ENCODE measurements around the gene PRRT2. TPM values are rescaled to one million over a fixed set of nuclear protein-coding genes. Genes with fewer than 3 reads are reported as not detected.

PRRT2 gene
- total and polyA plus RNA-seq, 10 of the 15 experiments (the other 5 are each of a cell fraction or from before 2014, with no cell fraction given): 0.08 to 0.49 (median 0.12) TPM; not detected in 4

DNA sequence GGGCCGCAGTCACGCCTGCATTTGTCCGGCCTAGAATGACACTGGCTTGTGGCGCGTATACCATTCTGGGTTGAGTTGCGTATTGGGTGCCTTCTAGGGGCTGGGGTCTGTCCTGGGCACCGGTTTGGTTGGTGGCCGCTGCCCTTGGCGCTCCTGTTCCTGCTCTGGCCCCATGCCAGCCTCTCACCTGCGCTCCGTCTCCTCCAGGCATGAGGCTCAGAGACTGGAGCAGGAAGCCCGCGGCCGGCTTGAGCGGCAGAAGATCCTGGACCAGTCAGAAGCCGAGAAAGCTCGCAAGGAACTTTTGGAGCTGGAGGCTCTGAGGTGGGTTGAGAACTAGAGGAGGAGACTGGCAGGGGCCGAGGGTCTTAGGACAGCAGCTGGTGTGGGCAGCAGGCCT lies 33.7 kb downstream of the PRRT2 start:
- ChIA-PET CTCF (interaction anchor here (1.0 to 4.6 kb wide), 2 partner anchors 19 to 186 kb away, joined by 3 to 55 read pairs; no protein-coding TSS in a partner anchor), RAD21 (ENCODE audit: unreplicated experiment) (no interaction called here), SMC1A (ENCODE audit: uncharacterized antibody, unreplicated experiment) (no interaction called here), POLR2A (interaction anchor here (0.5 to 1.0 kb wide), 2 partner anchors 34 to 117 kb away, joined by 3 read pairs; no protein-coding TSS in a partner anchor)
- Histone ChIP-seq H2AFZ (ENCODE audit: control insufficient read depth, low read depth, low read length) (no peak overlapping the region), H4K20me1 (ENCODE audit: control insufficient read depth, insufficient read depth) (no peaks in the 10 kb centered on the region), H3K79me2 (ENCODE audit: control insufficient read depth, insufficient read depth, low read length) (no peaks in the 10 kb centered on the region), H3K4me3 (no peak overlapping the region), H3K9ac (ENCODE audit: control insufficient read depth, insufficient read depth, low read length) (no peak overlapping the region), H3K36me3 (ENCODE audit: control insufficient read depth in 2 of 2, insufficient read depth in 2 of 2, low read length in 1 of 2) (peaks cover 3 to 5% of the 10 kb centered on the region in 2 experiments; a peak in 3 of 4 replicates), H3K9me3 (replicated peaks; ENCODE audit: control insufficient read depth, insufficient read depth, low read length) (no peaks in the 10 kb centered on the region), H3K4me1 (ENCODE audit: control insufficient read depth, insufficient read depth, low read length) (no peaks in the 10 kb centered on the region), H3K4me2 (ENCODE audit: control insufficient read depth, insufficient read depth) (no peak overlapping the region), H3K27ac (ENCODE audit: control insufficient read depth, insufficient read depth) (no peak overlapping the region), H3K27me3 (replicated peaks in 1 of 2; ENCODE audit: control insufficient read depth in 2 of 2, insufficient read depth in 2 of 2, low read length in 1 of 2) (no peaks in the 10 kb centered on the region)
- TF ChIP-seq IKZF2 (IDR thresholded peaks at IDR 0.05) (no peak), SIX5 (IDR thresholded peaks at IDR 0.05; ENCODE audit: low read depth, low read length, severe bottlenecking) (no peak), BCLAF1 (IDR thresholded peaks at IDR 0.05) (no peak), TCF12 (IDR thresholded peaks at IDR 0.05; ENCODE audit: low read depth, low read length) (no peak), CEBPB (IDR thresholded peaks at IDR 0.05; ENCODE audit: borderline replicate concordance in 1 of 2, low read depth in 2 of 2, low read length in 2 of 2) (no peak), CHD1 (IDR thresholded peaks at IDR 0.05; ENCODE audit: low read depth, low read length) (no peak), MXI1 (IDR thresholded peaks at IDR 0.05; ENCODE audit: low read depth, low read length) (no peak), ESRRA (IDR thresholded peaks at IDR 0.05; ENCODE audit: low read length) (no peak), YY1 (IDR thresholded peaks at IDR 0.05; ENCODE audit: low read depth, low read length) (no peak)
- TF ChIP-seq, protein P1, sequence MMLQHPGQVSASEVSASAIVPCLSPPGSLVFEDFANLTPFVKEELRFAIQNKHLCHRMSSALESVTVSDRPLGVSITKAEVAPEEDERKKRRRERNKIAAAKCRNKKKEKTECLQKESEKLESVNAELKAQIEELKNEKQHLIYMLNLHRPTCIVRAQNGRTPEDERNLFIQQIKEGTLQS (IDR thresholded peaks at IDR 0.05; ENCODE audit: borderline replicate concordance, extremely low read depth, low read depth, low read length): no peak
- FAIRE-seq (no peak), DNase-seq (ENCODE audit: low read depth, low spot score) (no peak), ATAC-seq (no peak)
- BruUV-seq (replicated peaks): no TSS peak
- WGBS (ENCODE audit: insufficient coverage, insufficient replicate concordance, low lambda C conversion rate, missing lambda C conversion rate): 88% methylated on average over 18 of the region's 18 CpGs
- in situ Hi-C loops (cut with MboI): no loop called here
- intact Hi-C loops (cut with micrococcal nuclease; ENCODE audit: unreplicated experiment): no loop called here

All from GM12878 (cell line).